Left kidney (tissue), 2 donors: ENCODE measurements around the gene RET. TPM values are rescaled to one million over a fixed set of nuclear protein-coding genes. Genes with fewer than 3 reads are reported as not detected.

Source experiments
- DNase-seq: peaks from one replicate; pipeline ENCODE4 v3.0.0-alpha.2; 2013
- polyA plus RNA-seq: library from polyadenylated mRNA; unstranded; fragments of 120-200 nt; gene quantifications from one replicate; pipeline ENCODE4 v1.2.1, GENCODE V29; 2013; ENCODE audit not compliant: insufficient read length

RET gene
- polyA plus RNA-seq, 1 donor, result 16.7 TPM

DNA sequence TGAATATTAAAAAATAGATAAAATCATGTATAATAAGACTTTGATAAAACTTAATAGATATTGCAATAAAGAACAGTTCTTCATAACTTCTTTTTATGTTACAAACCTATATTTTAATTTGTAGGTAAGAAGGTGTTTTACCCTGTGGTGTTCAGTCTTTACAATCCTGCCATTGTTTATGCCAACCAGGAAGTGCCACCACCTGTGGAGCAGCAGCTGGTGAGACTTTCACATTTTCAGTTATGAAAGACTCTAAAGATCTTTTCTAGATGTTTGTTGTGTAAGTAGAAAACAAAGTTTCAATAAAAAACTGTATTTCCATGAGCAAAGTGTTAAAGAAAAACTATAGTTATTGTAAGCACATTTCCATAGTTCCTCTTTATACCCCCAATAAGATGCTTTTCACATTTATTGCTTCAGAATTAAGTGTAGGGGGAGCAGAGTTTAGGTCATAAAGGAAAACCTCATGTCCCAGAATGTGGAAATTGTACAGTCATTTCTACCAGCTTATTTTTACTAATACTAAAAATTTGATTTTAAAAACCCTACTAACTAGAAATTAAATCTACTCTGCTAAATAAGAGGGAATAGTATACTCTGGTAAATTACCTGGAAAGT lies 90.1 kb downstream of the RET start:
- DNase-seq, result no peak

DNA sequence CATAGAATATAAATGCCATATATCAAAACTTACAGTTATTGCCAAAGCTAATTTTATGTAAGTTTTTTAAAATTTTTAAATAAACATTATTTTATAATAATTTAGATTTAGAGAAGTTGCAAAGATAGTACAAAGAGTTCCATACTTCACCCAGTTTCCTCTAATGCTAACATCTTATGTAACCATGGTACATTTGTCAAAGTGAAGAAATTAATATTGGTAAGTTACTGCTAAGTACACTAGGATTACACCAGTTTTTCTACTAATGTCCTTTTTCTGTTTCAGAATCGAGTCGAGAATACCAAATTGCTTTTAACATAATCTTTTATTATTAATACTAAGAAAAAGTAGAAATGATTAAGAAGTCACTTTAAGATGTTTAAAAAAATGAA lies 90.6 kb downstream of the RET start:
- DNase-seq, result no peak

- no peak for DNase-seq
These were observed 93.6 kb downstream of the RET start for GRCh38 chr10:43170491-43170890.

- DNase-seq, result no peak
These were observed 95.8 kb downstream of the RET start for GRCh38 chr10:43172645-43173044.

GRCh38 chr10:43173120-43173519 lies 96.3 kb downstream of the RET start:
- DNase-seq, result no peak

- no peak for DNase-seq
These were observed 98.1 kb downstream of the RET start for GRCh38 chr10:43174969-43175368.

GRCh38 chr10:43176271-43176670 lies 99.4 kb downstream of the RET start:
- no peak for DNase-seq

DNA sequence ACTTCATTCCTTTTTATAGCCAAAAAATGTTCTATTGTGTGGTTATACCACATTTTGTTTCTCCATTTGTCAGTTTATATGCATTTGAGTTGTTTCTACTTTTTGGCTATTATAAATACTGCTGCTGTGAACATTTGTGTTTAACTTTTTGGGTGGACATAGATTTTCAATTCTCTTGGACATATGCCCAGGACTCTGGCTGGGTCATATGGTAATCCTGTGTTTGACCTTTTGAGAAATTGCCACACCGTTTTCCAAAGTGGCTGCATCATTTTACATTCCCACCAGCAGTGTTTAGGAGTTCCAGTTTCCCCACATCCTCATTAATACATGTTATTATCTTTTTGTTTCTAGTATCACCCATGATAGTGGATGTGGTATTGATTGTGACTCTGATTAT lies 100.7 kb downstream of the RET start:
- no peak for DNase-seq

Other genes with a start within 250 kb of the RET start
- 26.5 TPM for gene CSGALNACT2, start 61.4 kb downstream of the RET start, polyA plus RNA-seq
- gene RASGEF1A, start 190.0 kb downstream of the RET start, polyA plus RNA-seq, result 1.6 TPM